Fibroblast of the aortic adventitia (primary cell): ENCODE results near the gene RPL7A. TPM values are rescaled to one million over a fixed set of nuclear protein-coding genes. Genes with fewer than 3 reads are reported as not detected.

Source experiments
- DNase-seq: peaks from one replicate; pipeline ENCODE4 v3.0.0-alpha.2; 2010; ENCODE audit warnings: low read depth
- H3K4me3 ChIP-seq: 2 replicates; pipeline ENCODE4 v1.5.1; 2011; ENCODE audit warnings: low read depth, mild to moderate bottlenecking, control low read depth, low read length, moderate library complexity
- CTCF ChIP-seq: IDR thresholded peaks from 2 replicates; pipeline ENCODE4 v1.5.1; 2011; ENCODE audit warnings: mild to moderate bottlenecking, low read length, control low read depth, inconsistent platforms; ENCODE audit not compliant: insufficient read depth
- total RNA-seq: library from RNA; depleted of rRNA; stranded (reverse); fragments of >200 nt; gene quantifications from 2 replicates; pipeline ENCODE4 v1.2.3, GENCODE V29; 2012; ENCODE audit warnings: low replicate concordance

RPL7A gene
- total RNA-seq, 1 donor = 2,411 TPM

GRCh38 chr9:133382507-133383141 lies 34.6 kb downstream of the RPL7A start:
- no peak for TF ChIP-seq CTCF
- H3K4me3 ChIP-seq = no peak overlapping the region
- DNase-seq = no peak

- TF ChIP-seq CTCF = no peak
- DNase-seq = no peak
- H3K4me3 ChIP-seq = no peak overlapping the region
These were observed 35.4 kb downstream of the RPL7A start for GRCh38 chr9:133383438-133383837.

- TF ChIP-seq CTCF = no peak
- H3K4me3 ChIP-seq = no peak overlapping the region
- DNase-seq = no peak
These were observed 36.8 kb downstream of the RPL7A start for GRCh38 chr9:133384736-133385321.

- DNase-seq = no peak
- no peak overlapping the region for H3K4me3 ChIP-seq
- TF ChIP-seq CTCF = no peak
These were observed 37.4 kb downstream of the RPL7A start for GRCh38 chr9:133385452-133385851.

GRCh38 chr9:133386338-133386737 lies 38.3 kb downstream of the RPL7A start:
- TF ChIP-seq CTCF = no peak
- H3K4me3 ChIP-seq = no peak overlapping the region
- no peak for DNase-seq

GRCh38 chr9:133387680-133388079 lies 39.7 kb downstream of the RPL7A start:
- no peak for TF ChIP-seq CTCF
- DNase-seq = no peak

More at GRCh38 chr9:133387680-133388079, 39.7 kb downstream of the RPL7A start:
- H3K4me3 ChIP-seq = no peak overlapping the region
